ENCODE results near the gene KCTD5. TPM values are rescaled to one million over a fixed set of nuclear protein-coding genes. Genes with fewer than 3 reads are reported as not detected.

Gene KCTD5
- total and polyA plus RNA-seq, 9 of the 15 experiments (the other 6 are each of a cell fraction or from before 2014, with no cell fraction given): 0.73 to 58.3 (median 32.3) TPM

- H3K36me3 ChIP-seq (ENCODE audit: control insufficient read depth, insufficient read depth, low read length): no peaks in the 10 kb centered on the region
- ChIA-PET POLR2A (interaction anchor here (1.1 to 1.4 kb wide), 2 partner anchors 24 to 62 kb away, joined by 3 to 7 read pairs; no protein-coding TSS in a partner anchor), CTCF (ENCODE audit: low intra/inter-chr PET ratio) (no interaction called here)
- no peak for ATAC-seq
- no peaks in the 10 kb centered on the region for H3K9me1 ChIP-seq (ENCODE audit: control insufficient read depth, insufficient read depth, low read length)
- H3K4me1 ChIP-seq (replicated peaks in 1 of 2; ENCODE audit: control insufficient read depth in 2 of 2, insufficient read depth in 2 of 2, low read length in 2 of 2): peaks cover 0 to 75% of the 10 kb centered on the region in 2 experiments; a peak in 2 of 5 replicates
- FAIRE-seq: no peak
- in situ Hi-C loops (cut with MboI) (no loop called here), intact Hi-C loops (cut with micrococcal nuclease) (no loop called here)
- H3K4me3 ChIP-seq: no peak overlapping the region; the same call in 1 of the 2 replicates
- no TSS peak for BruUV-seq (replicated peaks)
- TF ChIP-seq GATAD2A (IDR thresholded peaks at IDR 0.05) (no peak), POLR2G (IDR thresholded peaks at IDR 0.05; ENCODE audit: low read depth, low read length) (0 out of 2 replicates have a peak, but pooled peaks have one; percentile 11)
- no peak overlapping the region for H2AFZ ChIP-seq (ENCODE audit: low read depth, low read length)
- H3K4me2 ChIP-seq (ENCODE audit: insufficient read depth, low read length): no peak overlapping the region
- H3K9me3 ChIP-seq (replicated peaks; ENCODE audit: control insufficient read depth, insufficient read depth, low read depth, low read length): no peaks in the 10 kb centered on the region
- no peak for DNase-seq (ENCODE audit: extremely low read depth in 1 of 4, low spot score in 3 of 4)
- no peaks in the 10 kb centered on the region for H3K79me2 ChIP-seq (ENCODE audit: control insufficient read depth, insufficient read depth, low read length)
- peaks cover 19 to 35% of the 10 kb centered on the region in 2 experiments; a peak in 4 of 5 replicates for H3K27me3 ChIP-seq (ENCODE audit: control insufficient read depth in 2 of 2, insufficient read depth in 2 of 2, low read length in 2 of 2)
- no peak overlapping the region for H3K27ac ChIP-seq (ENCODE audit: extremely low read depth, low read depth, low read length)
- H3K9ac ChIP-seq (ENCODE audit: insufficient read depth in 1 of 2, low read depth in 2 of 2, low read length in 2 of 2): 0 out of 4 replicates have a peak overlapping the region, but pooled peaks of 1 of the 2 experiments have one; percentile 43
- peaks cover 4% of the 10 kb centered on the region; the same call in 1 of the 2 replicates for H4K20me1 ChIP-seq (replicated peaks; ENCODE audit: control insufficient read depth, insufficient read depth, low read length)
- WGBS (ENCODE audit: insufficient coverage, low coverage, missing lambda C conversion rate): 22% methylated on average over 14 of the region's 17 CpGs
Measured at GRCh38 chr16:2715966-2716885, 33.9 kb downstream of the KCTD5 start.

- BruUV-seq (replicated peaks): no TSS peak
- Histone ChIP-seq H3K4me1 (replicated peaks in 1 of 2; ENCODE audit: control insufficient read depth in 2 of 2, insufficient read depth in 2 of 2, low read length in 2 of 2) (peaks cover 2 to 71% of the 10 kb centered on the region in 2 experiments; a peak in 3 of 5 replicates), H3K79me2 (ENCODE audit: control insufficient read depth, insufficient read depth, low read length) (no peaks in the 10 kb centered on the region), H3K4me3 (no peak overlapping the region), H3K4me2 (ENCODE audit: insufficient read depth, low read length) (no peak overlapping the region), H3K9me3 (replicated peaks; ENCODE audit: control insufficient read depth, insufficient read depth, low read depth, low read length) (no peaks in the 10 kb centered on the region), H2AFZ (ENCODE audit: low read depth, low read length) (no peak overlapping the region), H3K36me3 (ENCODE audit: control insufficient read depth, insufficient read depth, low read length) (no peaks in the 10 kb centered on the region), H4K20me1 (replicated peaks; ENCODE audit: control insufficient read depth, insufficient read depth, low read length) (peaks cover 4% of the 10 kb centered on the region; the same call in 1 of the 2 replicates), H3K9ac (ENCODE audit: insufficient read depth in 1 of 2, low read depth in 2 of 2, low read length in 2 of 2) (no peak overlapping the region), H3K27ac (ENCODE audit: extremely low read depth, low read depth, low read length) (no peak overlapping the region), H3K27me3 (ENCODE audit: control insufficient read depth in 2 of 2, insufficient read depth in 2 of 2, low read length in 2 of 2) (peaks cover 19 to 32% of the 10 kb centered on the region in 2 experiments; a peak in 4 of 5 replicates), H3K9me1 (ENCODE audit: control insufficient read depth, insufficient read depth, low read length) (no peaks in the 10 kb centered on the region)
- in situ Hi-C loops (cut with MboI) (no loop called here), intact Hi-C loops (cut with micrococcal nuclease) (no loop called here)
- ATAC-seq: no peak
- 0 out of 6 replicates have a peak, but pooled peaks of 1 of the 3 experiments have one; percentile 13 for TF ChIP-seq CTCF (IDR thresholded peaks at IDR 0.05 in 2 of 3, conservative IDR thresholded peaks at IDR 0.05 in 1 of 3; ENCODE audit: insufficient read depth in 2 of 3, low read depth in 1 of 3, low read length in 3 of 3)
- no peak for TF ChIP-seq ZBTB11 (CRISPR knock-in tag; IDR thresholded peaks at IDR 0.05)
- 0 out of 2 replicates have a peak, but pooled peaks have one; percentile 22 for TF ChIP-seq ZBTB7A (IDR thresholded peaks at IDR 0.05; ENCODE audit: borderline replicate concordance, control insufficient read depth, low read depth, low read length)
- POLR2A ChIA-PET: interaction anchor here (0.6 to 1.4 kb wide), 3 partner anchors 24 to 109 kb away, joined by 3 to 7 read pairs (median 3); no protein-coding TSS in a partner anchor
- FAIRE-seq: no peak
- DNase-seq (ENCODE audit: extremely low read depth in 1 of 4, low spot score in 3 of 4): peak in 1 of 4 experiments; percentile 20
- CTCF ChIA-PET (ENCODE audit: low intra/inter-chr PET ratio): no interaction called here
- WGBS (ENCODE audit: insufficient coverage, low coverage, missing lambda C conversion rate): 32% methylated on average over 10 of the region's 10 CpGs
Measured at GRCh38 chr16:2716948-2717347, 34.6 kb downstream of the KCTD5 start.
